ENCODE measurements around the gene UNC93B1. TPM values are rescaled to one million over a fixed set of nuclear protein-coding genes. Genes with fewer than 3 reads are reported as not detected.
"Not testable (repeated sequence)": the region's sequence is repeated elsewhere in the genome, so short reads cannot be mapped to it uniquely, and the experiment has no call there.

The UNC93B1 gene
- total and polyA plus RNA-seq, 2 of the 8 experiments (the other 6 are each of a cell fraction or from before 2014, with no cell fraction given), result 18.9 to 34.3 TPM

GRCh38 chr11:67983951-67984350 lies 19.9 kb downstream of the UNC93B1 start (continued):
- TF ChIP-seq RXRA (IDR thresholded peaks at IDR 0.05; ENCODE audit: insufficient read depth, low read depth, low read length) (no peak), EGR1 (IDR thresholded peaks at IDR 0.05; ENCODE audit: borderline replicate concordance, low read depth, low read length) (no peak)

GRCh38 chr11:67982255-67982857 lies 21.5 kb downstream of the UNC93B1 start:
- H3K23ac ChIP-seq (ENCODE audit: insufficient read length); H4K91ac ChIP-seq (replicated peaks; ENCODE audit: insufficient read length, low read length); H4K20me1 ChIP-seq (replicated peaks in 1 of 2; ENCODE audit: control insufficient read depth in 1 of 2, insufficient read depth in 2 of 2, low read length in 2 of 2); H2AFZ ChIP-seq (ENCODE audit: low read length); H2BK5ac ChIP-seq (ENCODE audit: low read depth, low read length); H3K9me3 ChIP-seq (ENCODE audit: insufficient read depth in 2 of 2, low read depth in 1 of 2, low read length in 1 of 2); H3K79me1 ChIP-seq (ENCODE audit: low read depth, low read length); DNase-seq (ENCODE audit: low read depth in 1 of 2, low spot score in 2 of 2); H3K23me2 ChIP-seq (ENCODE audit: low read depth, low read length); H3K4me3 ChIP-seq (ENCODE audit: extremely low read depth in 1 of 4, insufficient read depth in 2 of 4, low read depth in 3 of 4, low read length in 4 of 4); H3K79me2 ChIP-seq (ENCODE audit: control insufficient read depth in 1 of 2, insufficient read depth in 2 of 2, low read length in 2 of 2); H3K4me2 ChIP-seq (ENCODE audit: insufficient read depth in 1 of 2, low read depth in 2 of 2, low read length in 2 of 2); H3K4me1 ChIP-seq (replicated peaks in 1 of 4; ENCODE audit: control insufficient read depth in 3 of 4, insufficient read depth in 4 of 4, low read length in 3 of 4); H2BK120ac ChIP-seq (replicated peaks; ENCODE audit: low read depth, low read length); POLR2A ChIA-PET (ENCODE audit: partially characterized antibody); H3K18ac ChIP-seq (ENCODE audit: extremely low read depth, low read length); H3K27me3 ChIP-seq (replicated peaks in 1 of 4; ENCODE audit: control insufficient read depth in 3 of 4, extremely low read depth in 1 of 4, insufficient read depth in 3 of 4, low read length in 3 of 4); H2BK20ac ChIP-seq (ENCODE audit: low read length); H2BK12ac ChIP-seq (ENCODE audit: low read depth, low read length); H3K9ac ChIP-seq (replicated peaks in 1 of 4; ENCODE audit: extremely low read depth in 1 of 4, low read depth in 3 of 4, low read length in 3 of 4); H3K14ac ChIP-seq (ENCODE audit: insufficient read length); H4K5ac ChIP-seq (ENCODE audit: insufficient read length, low read depth, low read length); H3K36me3 ChIP-seq (ENCODE audit: control insufficient read depth in 2 of 4, insufficient read depth in 4 of 4, low read length in 3 of 4); FAIRE-seq; H2AK5ac ChIP-seq (ENCODE audit: low read depth, low read length); H3K56ac ChIP-seq (replicated peaks; ENCODE audit: insufficient read length, low read depth, low read length); H4K8ac ChIP-seq (ENCODE audit: extremely low read depth, insufficient read depth, low read length); H3K4ac ChIP-seq (replicated peaks; ENCODE audit: insufficient read length, low read depth, low read length); H2BK15ac ChIP-seq (ENCODE audit: low read length); H3K27ac ChIP-seq (ENCODE audit: low read depth, low read length): not testable (repeated sequence)
- CTCF ChIA-PET (ENCODE audit: partially characterized antibody), result interaction anchor here (0.8 to 0.9 kb wide), 2 partner anchors 10 to 26 kb away, joined by 3 to 4 read pairs; no protein-coding TSS in a partner anchor
- 83% methylated on average over 17 of the region's 17 CpGs; no CpG with 5 or more reads in 1 of the 2 experiments for WGBS, 2 experiments (ENCODE audit: extremely low coverage in 1 of 2, insufficient coverage in 1 of 2, insufficient read length in 1 of 2, insufficient replicate concordance in 2 of 2, low coverage in 1 of 2, low lambda C conversion rate in 2 of 2, missing lambda C conversion rate in 1 of 2)

All from H1 (cell line).